Thyroid gland (tissue), 4 donors: Measurements from ENCODE around the gene ZNF778. TPM values are rescaled to one million over a fixed set of nuclear protein-coding genes. Genes with fewer than 3 reads are reported as not detected.
A peak's percentile ranks its signal among the peaks of the same experiment; 100 is the strongest.
"Not testable (repeated sequence)": the region's sequence is repeated elsewhere in the genome, so short reads cannot be mapped to it uniquely, and the experiment has no call there.

Experiments
- DNase-seq, 2 donors: peaks; one replicate each; pipeline ENCODE4 v3.0.0-alpha.2; 2019
- H3K27ac ChIP-seq, 3 donors: fragments of 200-600 bp; sonication (generic); 1 replicate in 2 of 3; 2 replicates in 1 of 3; pipeline ENCODE4 v1.5.1; 2016 to 2019; ENCODE audit warnings: mild to moderate bottlenecking in 1 of 3, moderate library complexity in 1 of 3
- H3K27me3 ChIP-seq: fragments of 200-600 bp; sonication (generic); one replicate; pipeline ENCODE4 v1.5.1; 2019
- H3K36me3 ChIP-seq, 2 donors: fragments of 200-600 bp; sonication (generic); one replicate each; pipeline ENCODE4 v1.5.1; 2016 to 2019
- H3K4me1 ChIP-seq, 2 donors: fragments of 200-600 bp; sonication (generic); one replicate each; pipeline ENCODE4 v1.5.1; 2017 to 2019
- H3K4me3 ChIP-seq, 3 donors: fragments of 200-600 bp; sonication (generic); replicated peaks in 1 of 3; 1 replicate in 2 of 3; 2 replicates in 1 of 3; pipeline ENCODE4 v1.5.1; 2016; ENCODE audit warnings: mild to moderate bottlenecking in 1 of 3
- H3K9me3 ChIP-seq: fragments of 200-600 bp; sonication (generic); one replicate; pipeline ENCODE4 v1.5.1; 2017
- POLR2A ChIP-seq, 2 donors: fragments of 450-650 bp; IDR thresholded peaks; one replicate each; pipeline ENCODE4 v1.6.1; 2017; ENCODE audit warnings: antibody characterized with exemption in 2 of 2, mild to moderate bottlenecking in 2 of 2, moderate library complexity in 1 of 2
- WGBS, 2 donors: methylation state at CpG; one replicate each; pipeline ENCODE4 v1.1.5; 2017; 5-methylcytosine and 5-hydroxymethylcytosine counted together
- intact Hi-C: fragments of 100-400 bp; cut with DNase I; formaldehyde crosslinking; loops from one replicate; pipeline ENCODE4 v1.15.1; 2023
- total RNA-seq, 4 donors: library from RNA; depleted of rRNA; stranded (reverse); fragments of >200 nt; gene quantifications; one replicate each; pipeline ENCODE4 v1.2.3, GENCODE V29; 2016
- TF ChIP-seq, protein P1 (sequence below), 6 experiments: fragments of 200-600 bp in 3 of 6; fragments of 450-650 bp in 3 of 6; sonication (generic) in 3 of 6; IDR thresholded peaks; one replicate each; pipeline ENCODE4 v1.5.1; 2016 to 2019; ENCODE audit warnings: antibody characterized with exemption in 6 of 6, mild to moderate bottlenecking in 2 of 6, inconsistent platforms in 1 of 6, moderate library complexity in 1 of 6

Gene ZNF778
- total RNA-seq, 4 donors from 2014 or later, result 17.5 to 36.4 (median 30.9) TPM

DNA sequence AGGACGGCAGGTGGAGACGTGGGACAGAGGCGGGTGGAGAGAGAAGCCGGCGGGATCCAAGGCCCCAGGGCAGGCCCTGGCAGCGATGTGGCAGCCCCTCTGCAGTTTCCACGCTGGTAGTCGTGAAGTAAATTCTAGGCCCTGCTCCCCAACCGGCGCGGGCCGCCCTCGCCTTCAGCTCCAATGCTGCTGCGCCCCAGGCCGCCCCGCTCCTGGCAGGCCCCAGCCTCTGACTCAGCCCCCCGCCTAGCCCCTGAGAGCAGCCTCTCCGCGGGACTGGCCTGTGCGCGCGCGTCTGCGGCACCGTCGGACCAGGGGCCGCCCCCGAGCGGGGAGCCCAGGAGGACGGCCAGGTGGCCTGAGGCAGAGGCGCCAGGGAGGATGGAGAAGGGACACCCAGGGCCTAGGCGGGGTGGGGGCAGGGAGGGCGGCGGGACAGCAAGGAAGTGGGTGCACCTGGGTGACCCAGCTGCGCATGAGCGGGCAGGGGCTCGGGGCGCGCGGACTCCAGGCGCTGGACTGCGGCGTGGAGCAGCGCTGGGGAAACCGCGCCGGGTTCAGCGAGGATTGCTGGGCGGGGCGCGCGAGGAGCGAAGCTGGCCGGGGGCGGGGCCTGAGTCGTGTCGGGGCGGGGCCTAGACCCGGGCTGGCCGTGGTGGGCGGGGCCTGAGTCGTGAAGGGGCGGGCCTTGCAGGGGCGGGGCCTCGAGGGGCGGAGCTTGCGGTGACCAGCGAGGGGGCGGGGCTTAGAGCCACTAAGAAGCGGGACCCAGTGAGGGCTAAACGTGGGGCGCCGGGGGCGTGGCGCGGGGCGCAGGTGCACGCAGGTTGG lies 29.6 kb downstream of the ZNF778 start:
- peaks cover 4 to 13% of the 10 kb centered on the region in 2 donors for H3K4me1 ChIP-seq
- 16 to 21% methylated on average over 8 to 33 of the region's 78 CpGs for WGBS, 2 donors
- H3K27me3 ChIP-seq, result no peaks in the 10 kb centered on the region
- no peaks in the 10 kb centered on the region for H3K9me3 ChIP-seq
- intact Hi-C loops, result no loop called here
- TF ChIP-seq, protein P1, sequence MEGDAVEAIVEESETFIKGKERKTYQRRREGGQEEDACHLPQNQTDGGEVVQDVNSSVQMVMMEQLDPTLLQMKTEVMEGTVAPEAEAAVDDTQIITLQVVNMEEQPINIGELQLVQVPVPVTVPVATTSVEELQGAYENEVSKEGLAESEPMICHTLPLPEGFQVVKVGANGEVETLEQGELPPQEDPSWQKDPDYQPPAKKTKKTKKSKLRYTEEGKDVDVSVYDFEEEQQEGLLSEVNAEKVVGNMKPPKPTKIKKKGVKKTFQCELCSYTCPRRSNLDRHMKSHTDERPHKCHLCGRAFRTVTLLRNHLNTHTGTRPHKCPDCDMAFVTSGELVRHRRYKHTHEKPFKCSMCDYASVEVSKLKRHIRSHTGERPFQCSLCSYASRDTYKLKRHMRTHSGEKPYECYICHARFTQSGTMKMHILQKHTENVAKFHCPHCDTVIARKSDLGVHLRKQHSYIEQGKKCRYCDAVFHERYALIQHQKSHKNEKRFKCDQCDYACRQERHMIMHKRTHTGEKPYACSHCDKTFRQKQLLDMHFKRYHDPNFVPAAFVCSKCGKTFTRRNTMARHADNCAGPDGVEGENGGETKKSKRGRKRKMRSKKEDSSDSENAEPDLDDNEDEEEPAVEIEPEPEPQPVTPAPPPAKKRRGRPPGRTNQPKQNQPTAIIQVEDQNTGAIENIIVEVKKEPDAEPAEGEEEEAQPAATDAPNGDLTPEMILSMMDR (IDR thresholded peaks at IDR 0.05), result no peak
- TF ChIP-seq POLR2A (IDR thresholded peaks at IDR 0.05), result no peak
- H3K4me3 ChIP-seq, result peak overlapping the region in 2 of 3 donors; percentile 33 to 37
- no peak overlapping the region for H3K27ac ChIP-seq
- no peaks in the 10 kb centered on the region for H3K36me3 ChIP-seq
- peak; percentile 75 to 80 for DNase-seq

GRCh38 chr16:89247734-89248075 lies 30.2 kb downstream of the ZNF778 start:
- H3K36me3 ChIP-seq, DNase-seq, H3K9me3 ChIP-seq, intact Hi-C loops, H3K27ac ChIP-seq, H3K27me3 ChIP-seq: not testable (repeated sequence)
- Histone ChIP-seq H3K4me1 (peaks cover 4 to 13% of the 10 kb centered on the region in 2 donors), H3K4me3 (peak overlapping the region in 1 of 3 donors; percentile 37)
- WGBS, 2 donors, result 10% methylated on average over 4 of the region's 45 CpGs; no CpG with 5 or more reads in 1 of the 2 donors

DNA sequence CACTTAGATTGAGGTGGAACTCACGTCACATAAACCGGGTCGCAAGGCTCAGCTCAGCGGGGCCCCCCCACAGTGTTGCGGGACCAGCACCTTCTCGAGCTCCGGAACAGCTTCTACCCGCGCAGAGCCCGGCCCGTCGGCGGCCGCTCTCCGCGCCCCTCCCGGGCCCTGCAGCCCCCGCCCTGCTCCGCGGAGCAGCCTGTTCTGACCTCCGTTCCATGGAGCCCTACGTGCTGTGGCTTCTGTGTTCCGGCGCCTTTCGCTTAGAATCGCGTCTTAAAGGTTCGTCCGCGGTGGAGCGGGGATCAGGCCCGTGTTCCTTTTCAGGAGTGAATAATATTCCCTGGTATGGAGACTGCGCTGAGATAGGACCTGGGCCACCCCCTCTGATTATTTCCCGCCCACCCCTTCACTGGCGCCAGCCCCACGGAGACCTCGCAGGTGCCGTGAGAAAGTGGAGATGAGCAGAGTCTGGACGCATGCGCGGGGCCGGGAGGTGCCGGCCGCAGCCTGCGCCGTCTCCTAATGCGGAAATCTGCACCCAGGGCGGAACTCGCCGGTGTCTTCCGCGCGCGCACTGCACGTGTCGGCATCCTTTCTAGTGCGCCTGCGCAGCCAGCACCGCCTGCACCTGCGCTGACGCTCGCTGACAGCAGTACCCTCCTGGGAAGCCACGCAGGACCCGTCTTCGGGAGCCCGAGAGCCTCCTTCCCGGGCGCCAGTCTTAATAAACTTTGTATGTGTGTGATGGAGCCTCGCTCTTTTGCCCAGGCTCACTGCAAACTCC lies 30.9 kb downstream of the ZNF778 start:
- no peak overlapping the region for H3K27ac ChIP-seq
- DNase-seq, result no peak

GRCh38 chr16:89253548-89254287 lies 36.2 kb downstream of the ZNF778 start:
- intact Hi-C loops, result no loop called here
- H3K27ac ChIP-seq, result no peak overlapping the region
- no peaks in the 10 kb centered on the region for H3K36me3 ChIP-seq
- TF ChIP-seq, protein P1 (IDR thresholded peaks at IDR 0.05), result no peak
- TF ChIP-seq POLR2A (IDR thresholded peaks at IDR 0.05), result no peak
- no peaks in the 10 kb centered on the region for H3K27me3 ChIP-seq
- WGBS, 2 donors, result 91 to 98% methylated on average over 9 to 10 of the region's 10 CpGs
- H3K4me1 ChIP-seq, result peaks cover 9 to 18% of the 10 kb centered on the region in 2 donors
- H3K4me3 ChIP-seq, result no peak overlapping the region
- no peaks in the 10 kb centered on the region for H3K9me3 ChIP-seq
- DNase-seq, result no peak

More for the DNA sequence above, 30.9 kb downstream of the ZNF778 start:
- intact Hi-C loops, result no loop called here
- Histone ChIP-seq H3K4me1 (peaks cover 4 to 13% of the 10 kb centered on the region in 2 donors), H3K9me3 (no peaks in the 10 kb centered on the region), H3K27me3 (no peaks in the 10 kb centered on the region), H3K4me3 (peak overlapping the region in 1 of 3 donors; percentile 37), H3K36me3 (no peaks in the 10 kb centered on the region)
- WGBS, 2 donors, result 66% methylated on average over 55 to 64 of the region's 69 CpGs
- no peak for TF ChIP-seq POLR2A (IDR thresholded peaks at IDR 0.05)
- TF ChIP-seq, protein P1 (IDR thresholded peaks at IDR 0.05), result no peak

DNA sequence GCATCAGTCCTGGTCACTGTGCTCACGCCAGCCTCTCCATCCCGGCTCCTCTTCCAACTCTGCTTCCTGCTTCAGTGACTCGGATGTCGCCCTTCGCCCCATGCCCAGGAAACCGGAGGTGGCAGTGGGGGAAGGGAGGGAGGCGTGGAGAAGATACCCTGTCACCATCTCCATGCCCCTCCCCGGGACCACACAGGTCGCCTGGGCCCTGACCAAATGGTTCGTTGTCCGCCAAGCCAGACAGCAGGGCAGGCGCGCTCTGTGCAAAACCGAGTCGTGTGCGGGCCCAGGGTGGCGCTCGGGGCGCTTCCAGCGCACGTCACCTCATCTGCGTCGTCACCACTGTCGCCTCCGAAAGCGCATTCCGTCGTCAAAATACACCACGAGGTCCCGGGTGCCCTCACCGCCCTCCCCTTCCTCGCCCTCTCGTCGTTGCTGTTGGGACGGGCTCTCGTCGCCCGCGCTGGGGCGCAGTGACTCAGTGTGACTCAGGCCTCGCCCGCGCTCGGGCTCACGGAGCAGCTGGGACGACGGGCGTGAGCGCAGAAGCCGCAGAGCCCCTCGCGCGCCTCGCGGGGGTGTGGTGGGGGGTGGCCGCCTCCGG lies 39.2 kb downstream of the ZNF778 start:
- H3K4me3 ChIP-seq, result peak overlapping the region in 2 of 3 donors; percentile 15 to 26
- no peaks in the 10 kb centered on the region for H3K27me3 ChIP-seq
- DNase-seq, result peak; percentile 58 to 62
- peak overlapping the region in 2 of 3 donors; percentile 25 to 35 for H3K27ac ChIP-seq
- H3K9me3 ChIP-seq, result no peaks in the 10 kb centered on the region
- intact Hi-C loops, result no loop called here
- 1 to 12% methylated on average over 7 to 13 of the region's 57 CpGs for WGBS, 2 donors
- peaks cover 9 to 18% of the 10 kb centered on the region in 2 donors for H3K4me1 ChIP-seq
- H3K36me3 ChIP-seq, result no peaks in the 10 kb centered on the region
- TF ChIP-seq POLR2A (IDR thresholded peaks at IDR 0.05), result no peak
- TF ChIP-seq, protein P1 (IDR thresholded peaks at IDR 0.05), result no peak
